GM19193 (cell line): ENCODE measurements around the gene PIAS1.

Source experiments
- POLR2A ChIP-seq: IDR thresholded peaks from 4 replicates; pipeline ENCODE4 v1.6.1; 2011; ENCODE audit not compliant: insufficient read depth, insufficient read length; ENCODE audit errors: extremely low read depth

Gene PIAS1

GRCh38 chr15:68028137-68028887 lies 25.8 kb upstream of the PIAS1 start:
- TF ChIP-seq POLR2A, result no peak

DNA sequence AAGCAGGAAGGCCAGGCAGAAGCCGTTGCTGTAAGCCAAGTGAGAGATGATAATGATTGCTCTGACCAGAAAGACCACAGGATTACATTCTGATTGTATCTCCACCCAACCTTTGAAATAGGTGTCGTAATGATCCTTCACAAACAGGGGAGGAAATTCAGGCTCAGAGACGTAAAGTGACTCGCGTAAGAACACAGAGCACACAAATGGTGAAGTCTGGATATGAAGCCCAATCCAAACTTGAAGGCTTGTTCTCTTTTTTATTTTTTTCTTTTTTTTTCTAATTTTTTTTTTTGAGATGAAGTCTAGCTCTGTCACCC lies 25.3 kb upstream of the PIAS1 start:
- no peak for TF ChIP-seq POLR2A

DNA sequence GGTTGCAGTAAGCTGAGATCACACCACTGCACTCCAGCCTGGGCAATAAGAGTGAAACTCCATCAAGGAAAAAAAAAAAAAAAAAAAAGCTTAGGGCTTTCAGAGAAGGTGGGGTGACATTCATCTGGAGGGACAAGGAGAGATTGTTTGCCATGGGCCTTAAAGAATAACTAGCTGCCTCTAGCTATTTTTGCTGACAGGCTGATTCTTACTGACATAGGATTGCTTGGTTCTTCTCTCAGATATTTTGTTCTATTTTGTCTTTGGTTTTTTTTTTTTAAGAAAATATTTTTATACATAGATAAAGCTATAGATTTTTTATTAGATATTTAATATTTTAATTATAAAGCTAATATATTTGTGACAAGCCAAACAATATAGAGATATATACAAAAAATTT lies 24.2 kb upstream of the PIAS1 start:
- TF ChIP-seq POLR2A, result no peak

DNA sequence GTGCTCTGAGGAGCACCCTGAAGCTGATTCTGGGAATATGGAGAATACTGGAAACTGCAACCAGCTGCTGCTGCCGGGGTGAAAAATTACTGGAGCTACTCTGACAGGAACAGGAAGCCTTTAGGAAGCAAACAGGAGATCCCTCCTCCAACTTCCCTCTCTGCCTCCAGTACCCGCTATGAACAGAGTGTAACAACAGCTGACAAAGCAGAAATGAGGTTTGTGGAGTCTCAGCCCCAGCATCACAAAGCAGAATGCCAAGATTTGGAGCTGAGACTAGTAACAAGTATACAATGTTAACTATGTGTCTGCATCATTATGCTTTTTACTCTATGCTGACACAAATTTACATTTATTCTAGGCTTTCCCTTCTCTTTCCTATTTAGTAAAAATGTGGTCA lies 22.7 kb upstream of the PIAS1 start:
- TF ChIP-seq POLR2A, result no peak

DNA sequence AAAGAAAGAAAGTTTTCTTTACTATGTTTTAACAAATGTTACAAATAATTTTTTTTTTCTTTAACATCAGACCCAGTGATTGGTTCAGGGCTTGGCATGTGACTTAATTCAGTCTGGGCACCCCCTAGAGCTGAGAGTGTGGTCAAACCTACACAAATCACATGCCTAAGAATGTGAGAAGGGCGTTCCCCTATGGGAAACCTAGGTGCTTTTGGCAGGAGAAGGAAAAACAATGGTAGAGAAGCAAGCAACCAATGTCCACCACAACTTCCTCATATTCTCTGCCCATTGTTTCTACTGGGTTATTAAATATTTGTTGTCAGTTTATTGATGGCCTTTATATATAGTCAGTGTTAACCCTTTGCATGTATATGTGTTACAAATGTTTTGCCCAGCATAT lies 21.4 kb upstream of the PIAS1 start:
- TF ChIP-seq POLR2A, result no peak

DNA sequence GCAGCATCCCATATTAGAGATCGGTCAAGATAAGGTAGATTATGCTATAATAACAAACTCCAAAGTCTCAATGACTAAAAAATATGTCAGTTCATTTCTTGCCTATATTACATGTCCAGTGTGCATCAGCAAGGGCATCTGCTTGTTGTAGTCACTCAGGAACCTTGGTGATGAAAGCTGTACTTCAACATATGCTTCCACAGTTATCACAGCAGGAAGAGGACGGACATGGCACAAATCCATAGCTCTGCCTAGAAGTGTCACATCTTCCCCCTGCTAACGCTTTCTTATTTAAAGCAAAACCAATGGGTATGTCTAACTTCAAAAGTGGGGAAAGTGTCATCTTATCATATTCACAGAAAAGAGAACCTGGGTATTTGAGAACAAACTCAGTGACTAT lies 20.0 kb upstream of the PIAS1 start:
- no peak for TF ChIP-seq POLR2A

- no peak for TF ChIP-seq POLR2A
Observed at GRCh38 chr15:68034719-68035293, 19.3 kb upstream of the PIAS1 start.

- TF ChIP-seq POLR2A, result no peak
Observed at GRCh38 chr15:68038246-68038645, 15.9 kb upstream of the PIAS1 start.

- TF ChIP-seq POLR2A, result no peak
Observed at GRCh38 chr15:68040144-68040543, 14.0 kb upstream of the PIAS1 start.

DNA sequence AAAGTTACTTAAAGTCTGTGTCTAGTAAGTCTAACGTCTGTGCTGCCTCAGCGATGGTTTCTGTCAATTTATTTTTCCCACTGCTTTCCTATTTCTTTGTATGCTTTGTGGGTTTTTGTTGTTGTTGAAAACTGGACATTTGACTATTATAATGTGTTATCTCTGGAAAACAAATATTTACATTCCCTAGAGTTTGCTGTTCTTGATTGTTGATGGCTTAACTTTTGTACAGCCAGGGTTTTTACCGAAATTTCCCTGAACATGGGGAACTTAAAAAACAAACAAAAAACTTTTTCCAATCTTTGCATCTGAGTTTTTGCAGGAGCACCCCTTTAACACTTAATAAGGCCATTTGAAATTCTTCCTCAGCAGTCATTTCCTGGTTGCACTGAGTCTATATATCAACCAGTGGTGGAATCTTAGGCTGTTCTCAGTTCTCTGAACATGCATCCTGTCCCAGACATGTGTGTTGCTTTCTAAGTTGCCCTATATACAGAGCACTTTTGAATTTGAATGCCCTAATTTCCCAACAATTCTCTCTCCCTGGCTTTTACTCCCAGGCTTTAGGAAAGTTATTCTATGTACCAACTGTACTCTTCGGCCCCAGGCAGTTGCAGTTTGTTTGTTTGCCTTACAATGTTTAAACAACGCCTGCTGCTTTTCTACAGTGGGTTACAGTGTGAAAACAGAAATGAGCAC lies 11.8 kb upstream of the PIAS1 start:
- TF ChIP-seq POLR2A, result no peak

DNA sequence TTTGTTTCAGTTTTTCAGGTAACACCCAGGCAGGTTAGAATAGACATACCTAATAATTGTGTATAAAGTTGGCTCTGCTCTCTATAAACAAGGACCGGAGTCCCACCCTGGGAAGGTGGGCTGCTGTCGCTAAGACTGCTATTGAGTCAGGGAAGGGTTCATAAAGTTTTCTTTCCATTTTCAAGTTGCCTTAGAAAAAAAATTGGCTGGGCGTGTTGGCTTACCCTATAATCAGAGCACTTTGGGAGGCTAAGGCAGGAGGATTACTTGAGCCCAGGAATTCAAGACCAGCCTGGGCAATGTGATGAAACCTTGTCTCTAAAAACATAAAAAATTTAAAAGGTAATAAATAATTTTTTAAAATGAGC lies 11.3 kb upstream of the PIAS1 start:
- no peak for TF ChIP-seq POLR2A

GRCh38 chr15:68045289-68046265 lies 8.5 kb upstream of the PIAS1 start:
- TF ChIP-seq POLR2A, result no peak

DNA sequence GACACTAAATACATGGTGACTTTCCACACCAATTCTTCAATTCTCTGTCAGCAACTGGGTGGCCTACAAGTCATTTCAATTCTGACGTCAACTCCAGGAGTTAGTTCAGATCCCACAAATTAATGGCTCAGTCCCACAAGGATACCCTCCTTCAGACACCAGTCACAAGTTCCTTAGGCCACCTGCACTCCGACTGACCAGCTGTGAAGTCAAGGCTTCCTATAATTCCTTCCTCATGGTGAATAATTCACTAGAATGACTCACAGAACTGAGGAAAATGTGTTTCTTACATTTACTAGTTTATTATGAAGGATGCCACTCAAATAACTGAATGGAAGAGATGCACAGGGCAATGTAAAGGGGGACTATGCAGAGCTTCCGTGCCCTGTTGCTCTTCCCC lies 6.3 kb upstream of the PIAS1 start:
- TF ChIP-seq POLR2A, result no peak

DNA sequence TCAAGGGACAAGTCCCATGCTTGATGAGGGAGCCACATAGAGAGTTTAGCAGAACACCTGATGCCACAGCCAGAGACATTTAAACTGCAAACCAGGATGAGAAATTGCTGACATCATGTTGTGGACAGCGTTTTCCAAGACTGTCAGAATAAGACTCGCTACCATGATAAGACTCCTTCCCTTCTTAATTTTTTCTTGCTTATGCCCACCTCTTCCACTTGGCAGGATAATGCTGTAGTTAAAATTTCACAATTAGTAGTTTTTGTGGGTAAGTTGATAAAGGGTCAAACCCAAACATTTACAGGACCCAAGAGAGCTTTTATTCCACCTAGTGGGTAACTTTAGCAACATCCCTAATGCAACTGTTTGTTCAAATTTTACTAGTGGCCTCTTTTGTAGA lies 3.0 kb upstream of the PIAS1 start:
- no peak for TF ChIP-seq POLR2A

- no peak for TF ChIP-seq POLR2A
Observed at GRCh38 chr15:68051907-68052306, 2.2 kb upstream of the PIAS1 start.
